Left lung (tissue), 10 donors: ENCODE results near the gene ADAMTS4. TPM values are rescaled to one million over a fixed set of nuclear protein-coding genes. Genes with fewer than 3 reads are reported as not detected.

Experiments
- ATAC-seq: fragments of 200-7000 bp; cut with Tn5 transposase; one replicate; pipeline ENCODE4 v1.9.1; 2020; ENCODE audit warnings: moderate library complexity
- DNase-seq, 4 donors: peaks; one replicate each; pipeline ENCODE4 v3.0.0-alpha.2; 2013 to 2020
- H3K27ac ChIP-seq, 2 donors: fragments of 200-600 bp; sonication (generic) in 1 of 2; one replicate each; pipeline versions ENCODE4 v1.5.0 to v1.8.0; 2020 to 2021
- H3K27me3 ChIP-seq, 2 donors: fragments of 200-600 bp; sonication (generic) in 1 of 2; one replicate each; pipeline versions ENCODE4 v1.5.0 to v1.8.0; 2020 to 2021
- H3K36me3 ChIP-seq, 2 donors: fragments of 200-600 bp; sonication (generic) in 1 of 2; one replicate each; pipeline versions ENCODE4 v1.5.0 to v1.8.0; 2020 to 2021
- H3K4me1 ChIP-seq, 2 donors: fragments of 200-600 bp; one replicate each; pipeline ENCODE4 v1.8.0; 2021
- H3K4me3 ChIP-seq, 2 donors: fragments of 200-600 bp; sonication (generic) in 1 of 2; one replicate each; pipeline versions ENCODE4 v1.5.0 to v1.8.0; 2020 to 2021; ENCODE audit warnings: mild to moderate bottlenecking in 1 of 2
- H3K9me3 ChIP-seq, 2 donors: fragments of 200-600 bp; sonication (generic) in 1 of 2; one replicate each; pipeline versions ENCODE4 v1.5.0 to v1.8.0; 2020 to 2021
- CTCF ChIP-seq, 2 donors: fragments of 200-600 bp; sonication (generic) in 1 of 2; IDR thresholded peaks; one replicate each; pipeline versions ENCODE4 v1.5.0 to v1.8.0; 2021; ENCODE audit warnings: antibody characterized with exemption in 2 of 2
- intact Hi-C, 2 donors: fragments of 100-400 bp; cut with DNase I; formaldehyde crosslinking; loops; one replicate each; pipeline versions ENCODE4 v1.11.2 to v1.14.2; 2022
- polyA plus RNA-seq, 6 donors: library from polyadenylated mRNA; unstranded; fragments of 120-200 nt; gene quantifications; one replicate each; pipeline ENCODE4 v1.2.1, GENCODE V29; 2013; ENCODE audit not compliant: insufficient read length in 6 of 6
- total RNA-seq, 2 donors: library from RNA; stranded (reverse); fragmentation: NEBNext Ultra II Directional; extraction: Animal tissue kit (Norgen Biotek cat#: 25700); gene quantifications; one replicate each; pipeline ENCODE4 v1.2.1, GENCODE V29; 2021
- donor health status: DM: no; HTN: yes; CAD: no.
- donor health status: DM: no; HTN: no; CAD: no.

Gene ADAMTS4
- total and polyA plus RNA-seq, 8 donors = 1.4 to 15.4 (median 3.1) TPM

- intact Hi-C loops = loop anchor here in 1 of 2 donors (10.0 kb wide), 1 partner anchor 165 kb away; no protein-coding TSS in a partner anchor
- TF ChIP-seq CTCF (IDR thresholded peaks at IDR 0.05) = no peak
- Histone ChIP-seq H3K27ac (no peak overlapping the region), H3K4me1 (peaks cover 0 to 42% of the 10 kb centered on the region in 2 donors), H3K27me3 (no peaks in the 10 kb centered on the region), H3K36me3 (peaks cover 0 to 38% of the 10 kb centered on the region in 2 donors), H3K9me3 (no peaks in the 10 kb centered on the region), H3K4me3 (no peak overlapping the region)
- ATAC-seq = no peak
- no peak for DNase-seq
Observed at GRCh38 chr1:161220002-161220401, 21.1 kb upstream of the ADAMTS4 start.

- no peak for TF ChIP-seq CTCF (IDR thresholded peaks at IDR 0.05)
- intact Hi-C loops = no loop called here
- Histone ChIP-seq H3K9me3 (no peaks in the 10 kb centered on the region), H3K4me3 (no peak overlapping the region), H3K27ac (no peak overlapping the region), H3K27me3 (no peaks in the 10 kb centered on the region), H3K4me1 (peaks cover 0 to 36% of the 10 kb centered on the region in 2 donors), H3K36me3 (peaks cover 0 to 45% of the 10 kb centered on the region in 2 donors)
- ATAC-seq (no peak), DNase-seq (no peak)
Observed at GRCh38 chr1:161219078-161219892, 20.4 kb upstream of the ADAMTS4 start.

- Histone ChIP-seq H3K9me3 (no peaks in the 10 kb centered on the region), H3K4me3 (peak overlapping the region in 1 of 2 donors; percentile 63), H3K36me3 (peaks cover 0 to 53% of the 10 kb centered on the region in 2 donors), H3K27ac (peak overlapping the region in 1 of 2 donors; percentile 97), H3K4me1 (peaks cover 0 to 41% of the 10 kb centered on the region in 2 donors), H3K27me3 (no peaks in the 10 kb centered on the region)
- no peak for DNase-seq
- TF ChIP-seq CTCF (IDR thresholded peaks at IDR 0.05) = no peak
- no peak for ATAC-seq
- intact Hi-C loops = no loop called here
Observed at GRCh38 chr1:161218301-161219077, 19.6 kb upstream of the ADAMTS4 start.

GRCh38 chr1:161217831-161218230, 19.0 kb upstream of the ADAMTS4 start:
- Histone ChIP-seq H3K27ac (peak overlapping the region in 1 of 2 donors; percentile 97), H3K27me3 (no peaks in the 10 kb centered on the region), H3K9me3 (no peaks in the 10 kb centered on the region), H3K4me3 (peak overlapping the region in 1 of 2 donors; percentile 63), H3K4me1 (peaks cover 0 to 46% of the 10 kb centered on the region in 2 donors), H3K36me3 (peaks cover 0 to 60% of the 10 kb centered on the region in 2 donors)
- intact Hi-C loops = no loop called here
- no peak for TF ChIP-seq CTCF (IDR thresholded peaks at IDR 0.05)
- no peak for DNase-seq
- peak; percentile 4 for ATAC-seq
